AG04450 (cell line): Measurements from ENCODE around the gene TBC1D2. TPM values are rescaled to one million over a fixed set of nuclear protein-coding genes. Genes with fewer than 3 reads are reported as not detected.
A peak's percentile ranks its signal among the peaks of the same experiment; 100 is the strongest.

Experiments
- CTCF ChIA-PET: fragments of 300-600, 350-600 bp; formaldehyde crosslinking; extraction: SDS; loops from one replicate; lab custom pipeline; 2022; ENCODE audit warnings: antibody characterized with exemption, inconsistent platforms; lab: Charles Lee
- POLR2A ChIA-PET: fragments of 350-600 bp; formaldehyde crosslinking; extraction: SDS; loops from one replicate; lab custom pipeline; 2021; ENCODE audit warnings: antibody characterized with exemption, inconsistent platforms; lab: Yijun Ruan, JAX
- DNase-seq: peaks from one replicate; pipeline ENCODE4 v3.0.0-alpha.2; 2011; ENCODE audit warnings: low read depth, low spot score
- H3K27ac ChIP-seq: one replicate; pipeline ENCODE4 v1.5.1; 2012; ENCODE audit warnings: low read depth, low read length, control low read depth
- H3K27me3 ChIP-seq: one replicate; pipeline ENCODE4 v1.6.0; 2012; ENCODE audit warnings: low read length; ENCODE audit not compliant: control insufficient read depth, insufficient read depth
- H3K4me3 ChIP-seq: 2 replicates; pipeline ENCODE4 v1.5.1; 2011; ENCODE audit warnings: mild to moderate bottlenecking, low read depth, low read length, control low read depth
- H3K9me3 ChIP-seq: 2 replicates; pipeline ENCODE4 v1.5.1; 2012; ENCODE audit warnings: low read length; ENCODE audit not compliant: control insufficient read depth, insufficient read depth
- polyA plus RNA-seq: library from polyadenylated mRNA; depleted of rRNA; stranded (reverse); fragments of >200 nt; gene quantifications from 2 replicates; pipeline ENCODE4 v1.2.3, GENCODE V29; 2011
- TF ChIP-seq, protein P1 (sequence below): IDR thresholded peaks from 2 replicates; pipeline ENCODE4 v1.5.1; 2011; ENCODE audit warnings: low read depth, low read length, control low read depth, inconsistent platforms

Gene TBC1D2
- polyA plus RNA-seq, 1 experiment: 17.2 TPM

DNA sequence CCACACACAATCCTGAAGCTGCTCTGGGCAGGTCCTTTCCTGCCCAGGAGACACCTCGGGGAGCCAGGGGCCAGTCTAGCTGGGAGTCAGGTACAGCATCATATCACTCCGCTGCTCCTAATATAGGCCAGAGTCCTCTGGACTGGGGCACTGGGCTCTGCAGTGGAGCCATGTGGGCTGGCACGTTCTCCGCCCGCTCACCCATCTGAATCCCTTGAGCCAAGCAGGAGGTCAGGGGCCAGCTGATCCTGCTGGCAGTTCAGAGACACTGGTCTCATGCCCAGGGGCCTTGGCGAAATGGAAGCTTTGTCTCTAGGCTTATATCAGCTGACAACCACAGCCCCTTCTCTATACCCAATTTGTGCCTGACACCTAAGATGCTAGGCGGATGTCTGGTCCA, 53.7 kb downstream of the TBC1D2 start:
- TF ChIP-seq, protein P1, sequence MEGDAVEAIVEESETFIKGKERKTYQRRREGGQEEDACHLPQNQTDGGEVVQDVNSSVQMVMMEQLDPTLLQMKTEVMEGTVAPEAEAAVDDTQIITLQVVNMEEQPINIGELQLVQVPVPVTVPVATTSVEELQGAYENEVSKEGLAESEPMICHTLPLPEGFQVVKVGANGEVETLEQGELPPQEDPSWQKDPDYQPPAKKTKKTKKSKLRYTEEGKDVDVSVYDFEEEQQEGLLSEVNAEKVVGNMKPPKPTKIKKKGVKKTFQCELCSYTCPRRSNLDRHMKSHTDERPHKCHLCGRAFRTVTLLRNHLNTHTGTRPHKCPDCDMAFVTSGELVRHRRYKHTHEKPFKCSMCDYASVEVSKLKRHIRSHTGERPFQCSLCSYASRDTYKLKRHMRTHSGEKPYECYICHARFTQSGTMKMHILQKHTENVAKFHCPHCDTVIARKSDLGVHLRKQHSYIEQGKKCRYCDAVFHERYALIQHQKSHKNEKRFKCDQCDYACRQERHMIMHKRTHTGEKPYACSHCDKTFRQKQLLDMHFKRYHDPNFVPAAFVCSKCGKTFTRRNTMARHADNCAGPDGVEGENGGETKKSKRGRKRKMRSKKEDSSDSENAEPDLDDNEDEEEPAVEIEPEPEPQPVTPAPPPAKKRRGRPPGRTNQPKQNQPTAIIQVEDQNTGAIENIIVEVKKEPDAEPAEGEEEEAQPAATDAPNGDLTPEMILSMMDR: no peak
- CTCF ChIA-PET: no interaction called here

DNA sequence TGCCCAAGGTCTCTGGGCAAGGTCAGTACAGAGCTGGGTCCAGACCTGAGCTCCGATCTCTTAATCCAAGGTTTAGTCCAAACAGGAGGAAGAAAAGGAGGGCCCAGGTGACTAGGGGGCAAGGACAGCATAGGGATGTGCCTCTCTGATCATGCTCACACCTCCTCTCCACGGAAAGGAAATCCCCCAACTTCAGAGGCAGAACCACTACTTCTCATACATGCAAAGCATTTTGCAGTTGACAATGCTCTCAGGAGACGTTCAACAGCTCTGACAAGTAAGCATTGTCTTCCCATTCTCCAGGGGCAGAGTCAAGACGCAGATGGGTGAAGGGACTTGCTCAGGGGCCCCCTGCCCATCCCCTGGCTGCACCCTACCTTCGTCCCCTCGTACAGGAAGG, 54.3 kb downstream of the TBC1D2 start:
- Histone ChIP-seq H3K9me3 (no peaks in the 10 kb centered on the region), H3K4me3 (no peak overlapping the region), H3K27ac (no peak overlapping the region), H3K27me3 (no peaks in the 10 kb centered on the region)
- CTCF ChIA-PET: interaction anchor here (0.9 kb wide), 1 partner anchor 62 kb away, joined by 3 read pairs; no protein-coding TSS in a partner anchor
- no peak for DNase-seq
- POLR2A ChIA-PET: no interaction called here
- TF ChIP-seq, protein P1: no peak

More for the DNA sequence above, 53.7 kb downstream of the TBC1D2 start:
- no peaks in the 10 kb centered on the region for H3K27me3 ChIP-seq
- no peak overlapping the region for H3K27ac ChIP-seq
- no peak for DNase-seq
- H3K9me3 ChIP-seq: no peaks in the 10 kb centered on the region
- no peak overlapping the region for H3K4me3 ChIP-seq
- POLR2A ChIA-PET: no interaction called here

DNA sequence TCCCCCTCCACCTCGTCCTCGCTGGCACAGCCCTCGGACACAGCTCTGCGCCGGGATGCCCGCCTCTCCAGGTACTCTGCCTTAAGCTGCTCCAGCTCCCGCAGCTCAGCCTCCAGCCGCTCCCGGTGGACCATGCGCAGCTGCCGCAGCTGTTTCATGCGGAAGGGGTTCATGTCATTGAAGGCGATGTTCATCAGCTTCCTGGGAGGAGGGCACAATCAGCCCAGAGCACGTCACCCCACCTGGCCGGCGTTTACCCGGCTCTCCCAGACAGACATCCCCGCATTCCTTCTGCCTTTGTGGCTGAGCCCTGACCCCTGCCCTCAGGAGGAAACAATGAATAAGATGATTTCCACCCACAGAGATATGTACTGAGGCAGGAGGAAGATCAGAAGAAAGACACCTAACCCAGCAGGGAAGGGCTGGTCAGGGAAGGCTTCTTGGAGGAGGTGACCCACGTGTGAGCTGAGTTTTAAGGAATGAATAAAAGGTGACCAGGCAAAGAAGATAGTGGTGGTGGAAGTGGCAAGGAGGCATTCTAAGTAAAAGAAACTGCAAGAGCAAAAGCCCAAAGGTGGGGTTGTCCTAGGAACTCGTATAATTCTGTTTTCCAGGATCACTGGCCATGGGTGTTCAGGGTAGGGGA, 55.9 kb downstream of the TBC1D2 start:
- Histone ChIP-seq H3K27ac (peak overlapping the region; percentile 11), H3K4me3 (no peak overlapping the region), H3K9me3 (no peaks in the 10 kb centered on the region), H3K27me3 (no peaks in the 10 kb centered on the region)
- TF ChIP-seq, protein P1: no peak
- POLR2A ChIA-PET: no interaction called here
- DNase-seq: no peak
- CTCF ChIA-PET: interaction anchor here (0.7 kb wide), 1 partner anchor 145 kb away, joined by 3 read pairs; no protein-coding TSS in a partner anchor

DNA sequence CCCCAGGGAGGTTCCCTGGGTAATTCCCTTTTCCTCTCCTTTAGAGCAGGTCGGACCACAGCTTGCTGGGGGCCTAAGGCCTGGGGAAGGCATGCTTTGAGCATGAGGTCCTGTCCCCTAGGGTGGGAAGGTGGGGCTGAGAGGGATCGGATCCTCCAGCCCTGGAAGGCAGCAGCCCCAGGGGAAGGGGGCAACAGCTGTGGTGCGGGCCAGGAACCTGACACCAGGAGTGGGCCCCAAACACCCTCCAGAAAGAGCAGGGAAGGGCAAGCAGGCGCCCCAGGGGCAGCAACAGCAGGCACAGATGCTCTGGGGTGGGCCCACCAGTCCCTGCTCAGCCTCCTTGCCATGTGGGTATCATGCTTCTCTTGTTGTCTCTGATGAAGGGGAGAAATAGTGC, 59.8 kb downstream of the TBC1D2 start:
- CTCF ChIA-PET: no interaction called here
- H3K9me3 ChIP-seq: no peaks in the 10 kb centered on the region
- POLR2A ChIA-PET: no interaction called here
- no peak overlapping the region for H3K4me3 ChIP-seq
- TF ChIP-seq, protein P1: no peak
- DNase-seq: no peak
- H3K27me3 ChIP-seq: peaks cover 4% of the 10 kb centered on the region
- H3K27ac ChIP-seq: no peak overlapping the region

DNA sequence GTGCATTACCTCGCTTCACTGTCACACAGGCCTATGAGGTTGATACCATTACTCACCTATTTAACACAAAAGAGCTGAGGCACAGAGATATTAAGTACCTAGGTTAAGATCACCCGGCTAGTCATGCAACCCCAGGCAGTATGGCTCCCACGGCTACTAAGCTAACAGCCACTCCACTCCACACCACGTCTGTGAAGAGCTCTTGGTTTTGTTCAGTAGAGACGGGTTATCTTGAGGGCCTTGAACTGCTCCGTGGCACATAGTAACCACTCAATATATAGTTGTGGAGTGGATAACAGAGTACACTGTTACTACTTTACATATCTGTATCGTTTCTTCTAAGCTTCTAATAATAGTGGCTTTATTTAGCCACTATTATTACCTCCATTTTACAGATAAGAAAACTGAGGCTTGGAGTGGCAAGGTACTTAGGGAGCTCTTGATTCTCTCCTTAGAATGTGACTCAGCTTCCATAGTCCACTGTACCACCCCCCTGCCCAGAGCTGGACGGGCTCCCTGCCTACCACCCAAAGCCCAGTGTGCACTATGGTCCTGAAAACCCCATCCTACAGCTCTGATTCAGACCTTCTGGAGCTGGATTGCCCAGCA, 62.0 kb downstream of the TBC1D2 start:
- TF ChIP-seq, protein P1: no peak
- CTCF ChIA-PET: interaction anchor here (0.6 to 2.0 kb wide), 15 partner anchors 10 to 597 kb away, joined by 3 to 13 read pairs (median 4); partner anchors contain the start of gene TBC1D2
- Histone ChIP-seq H3K9me3 (no peaks in the 10 kb centered on the region), H3K27me3 (peaks cover 4% of the 10 kb centered on the region), H3K4me3 (peak overlapping the region; percentile 74), H3K27ac (no peak overlapping the region)
- POLR2A ChIA-PET: no interaction called here
- no peak for DNase-seq
